Urinary bladder (tissue), 2 donors: Measurements from ENCODE around the gene USP8. TPM values are rescaled to one million over a fixed set of nuclear protein-coding genes. Genes with fewer than 3 reads are reported as not detected.

ENCODE experiments used
- polyA plus RNA-seq: library from polyadenylated mRNA; stranded (reverse); fragments of 200-250 nt; gene quantifications from one replicate; pipeline ENCODE4 v1.2.3, GENCODE V29; 2013
- small RNA-seq: library from RNA; depleted of rRNA; stranded (forward); fragments of <200 nt; gene quantifications from one replicate; pipeline ENCODE3, GENCODE V24; 2014
- total RNA-seq: library from RNA; depleted of rRNA; stranded (reverse); fragments of >200 nt; gene quantifications from one replicate; pipeline ENCODE4 v1.2.3, GENCODE V29; 2014
- donor health status: healthy.

The USP8 gene
- total and polyA plus RNA-seq, 2 donors = 34.5 to 100 TPM

Small RNAs within 50 kb of the gene (small RNA-seq; reads per million reads assigned to genes)
- gene RNA5SP395 = not detected

Other genes with a start within 250 kb of the USP8 start
- 3.5 TPM for gene SLC27A2, start 242.2 kb upstream of the USP8 start, total RNA-seq
- gene SLC27A2, start 242.2 kb upstream of the USP8 start, polyA plus RNA-seq = 1.9 TPM
- 11.7 TPM for gene HDC, start 158.7 kb upstream of the USP8 start, total RNA-seq
- gene HDC, start 158.7 kb upstream of the USP8 start, polyA plus RNA-seq = 5.4 TPM
- gene GABPB1, start 69.2 kb upstream of the USP8 start, total RNA-seq = 47.2 TPM
- 10.0 TPM for gene GABPB1, start 69.2 kb upstream of the USP8 start, polyA plus RNA-seq
- gene USP50, start 122.3 kb downstream of the USP8 start, total RNA-seq = 1.2 TPM
- not detected for gene USP50, start 122.3 kb downstream of the USP8 start, polyA plus RNA-seq